MM.1S (cell line): ENCODE data around the gene TGFBR2.

ENCODE experiments used
- EZH2phosphoT487 ChIP-seq: fragments of 300-600 bp; sonication (generic); IDR thresholded peaks from 2 replicates; pipeline ENCODE4 v1.6.1; 2018; ENCODE audit warnings: antibody characterized with exemption, low read length
- TF ChIP-seq, protein P1 (sequence below): fragments of 300-600 bp; sonication (generic); IDR thresholded peaks from 2 replicates; pipeline ENCODE4 v1.5.1; 2016; ENCODE audit warnings: antibody characterized with exemption, low read length, mixed read lengths

DNA sequence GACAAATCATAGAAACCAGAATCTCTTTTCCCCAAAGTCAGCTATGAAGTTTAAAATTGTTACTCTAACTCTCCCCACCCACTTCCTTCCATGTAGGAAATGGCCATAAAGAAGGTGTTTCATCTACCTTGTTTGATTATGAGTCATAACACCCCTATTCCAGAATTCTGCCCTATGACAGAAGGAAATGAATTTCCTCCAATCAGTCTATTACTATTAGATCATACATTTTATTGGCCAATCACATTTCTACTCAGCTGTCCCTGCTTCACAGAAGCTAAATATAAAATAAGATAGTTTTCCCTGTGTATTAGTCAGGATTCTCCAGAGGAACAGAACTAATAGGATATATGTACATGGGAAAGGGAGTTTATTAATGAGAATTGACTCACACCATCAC is 102.1 kb downstream of the TGFBR2 start:
- TF ChIP-seq, protein P1, sequence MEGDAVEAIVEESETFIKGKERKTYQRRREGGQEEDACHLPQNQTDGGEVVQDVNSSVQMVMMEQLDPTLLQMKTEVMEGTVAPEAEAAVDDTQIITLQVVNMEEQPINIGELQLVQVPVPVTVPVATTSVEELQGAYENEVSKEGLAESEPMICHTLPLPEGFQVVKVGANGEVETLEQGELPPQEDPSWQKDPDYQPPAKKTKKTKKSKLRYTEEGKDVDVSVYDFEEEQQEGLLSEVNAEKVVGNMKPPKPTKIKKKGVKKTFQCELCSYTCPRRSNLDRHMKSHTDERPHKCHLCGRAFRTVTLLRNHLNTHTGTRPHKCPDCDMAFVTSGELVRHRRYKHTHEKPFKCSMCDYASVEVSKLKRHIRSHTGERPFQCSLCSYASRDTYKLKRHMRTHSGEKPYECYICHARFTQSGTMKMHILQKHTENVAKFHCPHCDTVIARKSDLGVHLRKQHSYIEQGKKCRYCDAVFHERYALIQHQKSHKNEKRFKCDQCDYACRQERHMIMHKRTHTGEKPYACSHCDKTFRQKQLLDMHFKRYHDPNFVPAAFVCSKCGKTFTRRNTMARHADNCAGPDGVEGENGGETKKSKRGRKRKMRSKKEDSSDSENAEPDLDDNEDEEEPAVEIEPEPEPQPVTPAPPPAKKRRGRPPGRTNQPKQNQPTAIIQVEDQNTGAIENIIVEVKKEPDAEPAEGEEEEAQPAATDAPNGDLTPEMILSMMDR: no peak
- no peak for TF ChIP-seq EZH2phosphoT487
